Measurements from ENCODE around the gene TMA7. TPM values are rescaled to one million over a fixed set of nuclear protein-coding genes. Genes with fewer than 3 reads are reported as not detected.
"Not testable (repeated sequence)": the region's sequence is repeated elsewhere in the genome, so short reads cannot be mapped to it uniquely, and the experiment has no call there.

TMA7 gene
- total and polyA plus RNA-seq, 9 of the 15 experiments (the other 6 are each of a cell fraction or from before 2014, with no cell fraction given), result 209 to 1,003 (median 486) TPM

DNA sequence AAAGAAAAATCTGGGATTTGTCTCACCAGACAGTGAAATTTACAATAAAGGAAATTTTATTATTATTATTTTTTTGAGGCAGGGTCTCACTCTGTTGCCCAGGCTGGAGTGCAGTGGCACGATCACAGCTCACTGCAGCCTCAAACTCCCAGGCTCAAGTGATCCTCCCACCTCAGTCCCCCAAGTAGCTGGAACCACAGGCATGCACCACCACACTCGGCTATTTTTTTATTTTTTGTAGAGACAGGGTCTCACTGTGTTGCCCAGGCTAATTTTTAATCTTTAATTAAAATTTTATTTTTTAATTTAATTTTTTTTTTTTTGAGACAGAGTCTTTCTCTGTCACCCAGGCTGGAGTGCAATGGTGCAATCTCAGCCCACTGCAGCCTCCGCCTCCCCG, 34.0 kb downstream of the TMA7 start:
- H3K79me2 ChIP-seq (ENCODE audit: control insufficient read depth, insufficient read depth, low read length), result peaks cover 24% of the 10 kb centered on the region
- FAIRE-seq, result not testable (repeated sequence)

GRCh38 chr3:48474619-48475018, 34.6 kb downstream of the TMA7 start:
- Histone ChIP-seq H3K9me3 (replicated peaks; ENCODE audit: control insufficient read depth, insufficient read depth, low read depth, low read length) (no peaks in the 10 kb centered on the region), H3K79me2 (ENCODE audit: control insufficient read depth, insufficient read depth, low read length) (peaks cover 22% of the 10 kb centered on the region), H3K4me3 (no peak overlapping the region), H3K4me2 (ENCODE audit: insufficient read depth, low read length) (no peak overlapping the region), H4K20me1 (replicated peaks; ENCODE audit: control insufficient read depth, insufficient read depth, low read length) (no peaks in the 10 kb centered on the region), H3K27me3 (ENCODE audit: control insufficient read depth in 2 of 2, insufficient read depth in 2 of 2, low read length in 2 of 2) (no peaks in the 10 kb centered on the region), H3K9ac (ENCODE audit: insufficient read depth in 1 of 2, low read depth in 2 of 2, low read length in 2 of 2) (no peak overlapping the region; a peak in 1 of 4 replicates), H3K36me3 (ENCODE audit: control insufficient read depth, insufficient read depth, low read length) (peaks cover 3% of the 10 kb centered on the region; the same call in 1 of the 3 replicates), H3K4me1 (replicated peaks in 1 of 2; ENCODE audit: control insufficient read depth in 2 of 2, insufficient read depth in 2 of 2, low read length in 2 of 2) (peaks cover 5 to 30% of the 10 kb centered on the region in 2 experiments; a peak in 4 of 5 replicates), H3K27ac (ENCODE audit: extremely low read depth, low read depth, low read length) (no peak overlapping the region), H3K9me1 (ENCODE audit: control insufficient read depth, insufficient read depth, low read length) (no peaks in the 10 kb centered on the region), H2AFZ (ENCODE audit: low read depth, low read length) (no peak overlapping the region)
- 73% methylated on average over 2 of the region's 4 CpGs for WGBS (ENCODE audit: insufficient coverage, low coverage, missing lambda C conversion rate)
- in situ Hi-C loops (cut with MboI), result no loop called here
- FAIRE-seq (no peak), DNase-seq (ENCODE audit: extremely low read depth in 1 of 4, low spot score in 3 of 4) (no peak), ATAC-seq (no peak)
- BruUV-seq (replicated peaks), result no TSS peak
- ChIA-PET POLR2A (interaction anchor here (1.1 to 2.5 kb wide), 2 partner anchors 75 to 83 kb away, joined by 3 to 6 read pairs; no protein-coding TSS in a partner anchor), CTCF (ENCODE audit: low intra/inter-chr PET ratio) (no interaction called here)
- intact Hi-C loops (cut with micrococcal nuclease), result no loop called here
- TF ChIP-seq NCOA1 (IDR thresholded peaks at IDR 0.05; ENCODE audit: low read depth) (no peak), PCBP1 (IDR thresholded peaks at IDR 0.05; ENCODE audit: low read depth, low read length, poor library complexity, severe bottlenecking) (no peak), ZNF551 (CRISPR knock-in tag; IDR thresholded peaks at IDR 0.05) (no peak), MTA1 (IDR thresholded peaks at IDR 0.05; ENCODE audit: borderline replicate concordance) (no peak), PML (IDR thresholded peaks at IDR 0.05; ENCODE audit: low read length) (no peak), BCOR (IDR thresholded peaks at IDR 0.05) (no peak), SNIP1 (IDR thresholded peaks at IDR 0.05; ENCODE audit: low read depth) (no peak)
- TF ChIP-seq, protein P1, sequence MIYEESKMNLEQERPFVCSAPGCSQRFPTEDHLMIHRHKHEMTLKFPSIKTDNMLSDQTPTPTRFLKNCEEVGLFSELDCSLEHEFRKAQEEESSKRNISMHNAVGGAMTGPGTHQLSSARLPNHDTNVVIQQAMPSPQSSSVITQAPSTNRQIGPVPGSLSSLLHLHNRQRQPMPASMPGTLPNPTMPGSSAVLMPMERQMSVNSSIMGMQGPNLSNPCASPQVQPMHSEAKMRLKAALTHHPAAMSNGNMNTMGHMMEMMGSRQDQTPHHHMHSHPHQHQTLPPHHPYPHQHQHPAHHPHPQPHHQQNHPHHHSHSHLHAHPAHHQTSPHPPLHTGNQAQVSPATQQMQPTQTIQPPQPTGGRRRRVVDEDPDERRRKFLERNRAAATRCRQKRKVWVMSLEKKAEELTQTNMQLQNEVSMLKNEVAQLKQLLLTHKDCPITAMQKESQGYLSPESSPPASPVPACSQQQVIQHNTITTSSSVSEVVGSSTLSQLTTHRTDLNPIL (CRISPR knock-in tag; IDR thresholded peaks at IDR 0.05), result no peak

More for the DNA sequence above, 34.0 kb downstream of the TMA7 start:
- in situ Hi-C loops (cut with MboI); H3K9me1 ChIP-seq (ENCODE audit: control insufficient read depth, insufficient read depth, low read length); H2AFZ ChIP-seq (ENCODE audit: low read depth, low read length); H3K9ac ChIP-seq (ENCODE audit: insufficient read depth in 1 of 2, low read depth in 2 of 2, low read length in 2 of 2); H3K27ac ChIP-seq (ENCODE audit: extremely low read depth, low read depth, low read length); BruUV-seq (replicated peaks); H3K4me3 ChIP-seq; intact Hi-C loops (cut with micrococcal nuclease); H3K9me3 ChIP-seq (replicated peaks; ENCODE audit: control insufficient read depth, insufficient read depth, low read depth, low read length); H3K4me2 ChIP-seq (ENCODE audit: insufficient read depth, low read length); H3K27me3 ChIP-seq (ENCODE audit: control insufficient read depth in 2 of 2, insufficient read depth in 2 of 2, low read length in 2 of 2); DNase-seq (ENCODE audit: extremely low read depth in 1 of 4, low spot score in 3 of 4); CTCF ChIA-PET (ENCODE audit: low intra/inter-chr PET ratio); H4K20me1 ChIP-seq (replicated peaks; ENCODE audit: control insufficient read depth, insufficient read depth, low read length); ATAC-seq; H3K36me3 ChIP-seq (ENCODE audit: control insufficient read depth, insufficient read depth, low read length): not testable (repeated sequence)
- TF ChIP-seq ZNF121 (CRISPR knock-in tag; conservative IDR thresholded peaks at IDR 0.05), result peak; percentile 92
- POLR2A ChIA-PET, result interaction anchor here (0.7 to 2.5 kb wide), 4 partner anchors 27 to 84 kb away, joined by 3 to 6 read pairs (median 4); no protein-coding TSS in a partner anchor
- 100% methylated on average over 4 of the region's 4 CpGs for WGBS (ENCODE audit: insufficient coverage, low coverage, missing lambda C conversion rate)
- H3K4me1 ChIP-seq (replicated peaks in 1 of 2; ENCODE audit: control insufficient read depth in 2 of 2, insufficient read depth in 2 of 2, low read length in 2 of 2), result peaks cover 5 to 35% of the 10 kb centered on the region in 2 experiments; a peak in 4 of 5 replicates

Data from K562 (cell line).